AG10803 (cell line): ENCODE data around the gene FAP.

Experiments
- DNase-seq: peaks from one replicate; pipeline ENCODE4 v3.0.0; 2010; ENCODE audit warnings: low read depth
- H3K4me3 ChIP-seq: 2 replicates; pipeline ENCODE4 v1.5.1; 2011; ENCODE audit warnings: mild to moderate bottlenecking, low read length, control low read depth
- TF ChIP-seq, protein P1 (sequence below): conservative IDR thresholded peaks from 2 replicates; pipeline ENCODE4 v1.5.1; 2011; ENCODE audit warnings: mild to moderate bottlenecking, low read length, control low read depth, inconsistent platforms

The FAP gene

DNA sequence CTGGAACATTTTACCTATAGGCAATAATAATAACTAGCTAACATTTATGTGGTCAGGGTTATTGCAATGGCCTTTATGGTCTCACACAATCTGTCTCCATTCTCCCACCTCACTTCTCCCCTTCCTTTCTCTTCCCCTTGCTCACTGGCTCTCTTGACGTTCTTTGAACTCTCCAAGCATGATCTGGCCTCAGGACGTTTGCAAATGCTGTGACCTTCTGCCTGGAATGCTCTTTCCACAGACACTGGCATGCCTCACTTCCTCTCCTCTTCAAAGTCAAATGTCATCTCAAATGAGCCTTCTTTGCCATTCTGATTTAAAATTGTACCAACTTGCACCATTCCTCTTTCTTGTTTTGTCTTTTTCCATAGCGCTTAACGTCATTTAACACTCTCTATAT is 65.9 kb downstream of the FAP start:
- no peak overlapping the region for H3K4me3 ChIP-seq
- TF ChIP-seq, protein P1, sequence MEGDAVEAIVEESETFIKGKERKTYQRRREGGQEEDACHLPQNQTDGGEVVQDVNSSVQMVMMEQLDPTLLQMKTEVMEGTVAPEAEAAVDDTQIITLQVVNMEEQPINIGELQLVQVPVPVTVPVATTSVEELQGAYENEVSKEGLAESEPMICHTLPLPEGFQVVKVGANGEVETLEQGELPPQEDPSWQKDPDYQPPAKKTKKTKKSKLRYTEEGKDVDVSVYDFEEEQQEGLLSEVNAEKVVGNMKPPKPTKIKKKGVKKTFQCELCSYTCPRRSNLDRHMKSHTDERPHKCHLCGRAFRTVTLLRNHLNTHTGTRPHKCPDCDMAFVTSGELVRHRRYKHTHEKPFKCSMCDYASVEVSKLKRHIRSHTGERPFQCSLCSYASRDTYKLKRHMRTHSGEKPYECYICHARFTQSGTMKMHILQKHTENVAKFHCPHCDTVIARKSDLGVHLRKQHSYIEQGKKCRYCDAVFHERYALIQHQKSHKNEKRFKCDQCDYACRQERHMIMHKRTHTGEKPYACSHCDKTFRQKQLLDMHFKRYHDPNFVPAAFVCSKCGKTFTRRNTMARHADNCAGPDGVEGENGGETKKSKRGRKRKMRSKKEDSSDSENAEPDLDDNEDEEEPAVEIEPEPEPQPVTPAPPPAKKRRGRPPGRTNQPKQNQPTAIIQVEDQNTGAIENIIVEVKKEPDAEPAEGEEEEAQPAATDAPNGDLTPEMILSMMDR: no peak
- no peak for DNase-seq

DNA sequence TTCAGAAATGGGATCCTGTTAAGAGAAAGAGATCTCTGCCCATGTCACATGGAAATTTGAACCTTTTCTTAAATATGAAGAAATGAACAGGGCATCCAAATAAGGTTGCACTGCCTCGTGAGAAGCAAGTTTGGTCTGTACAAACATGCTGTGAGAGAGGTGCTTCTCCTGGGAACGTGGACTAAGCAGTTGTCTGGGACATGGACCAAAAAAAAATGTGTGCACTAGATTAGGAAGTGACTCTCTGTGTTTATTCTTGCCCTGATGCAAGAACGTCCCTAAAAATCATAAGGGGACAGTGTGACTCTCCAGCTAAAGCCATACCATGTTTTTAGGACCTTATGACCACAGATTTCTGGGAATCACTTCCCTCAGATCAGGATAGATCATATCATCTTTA is 67.5 kb downstream of the FAP start:
- peak; percentile 15 for DNase-seq
- TF ChIP-seq, protein P1: no peak
- H3K4me3 ChIP-seq: no peak overlapping the region

DNA sequence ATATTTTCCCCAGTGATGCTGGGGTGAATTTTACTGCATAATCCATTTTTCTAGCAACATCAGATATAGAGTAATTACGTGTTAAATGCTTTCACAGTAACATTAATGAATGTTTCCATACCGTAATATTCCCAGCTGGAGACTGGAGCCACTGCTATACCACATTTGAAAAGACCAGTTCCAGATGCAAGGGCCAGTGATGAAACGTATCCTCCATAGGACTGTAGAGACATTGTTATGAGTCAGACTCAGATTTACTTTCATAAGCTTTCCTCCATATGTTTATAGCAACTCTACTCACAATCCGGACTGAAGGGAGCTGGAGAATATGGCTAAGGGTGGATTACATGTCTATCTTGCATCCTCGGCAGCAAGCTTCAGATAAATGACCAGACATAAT is 68.5 kb downstream of the FAP start:
- TF ChIP-seq, protein P1: no peak
- no peak overlapping the region for H3K4me3 ChIP-seq
- DNase-seq: peak; percentile 14

DNA sequence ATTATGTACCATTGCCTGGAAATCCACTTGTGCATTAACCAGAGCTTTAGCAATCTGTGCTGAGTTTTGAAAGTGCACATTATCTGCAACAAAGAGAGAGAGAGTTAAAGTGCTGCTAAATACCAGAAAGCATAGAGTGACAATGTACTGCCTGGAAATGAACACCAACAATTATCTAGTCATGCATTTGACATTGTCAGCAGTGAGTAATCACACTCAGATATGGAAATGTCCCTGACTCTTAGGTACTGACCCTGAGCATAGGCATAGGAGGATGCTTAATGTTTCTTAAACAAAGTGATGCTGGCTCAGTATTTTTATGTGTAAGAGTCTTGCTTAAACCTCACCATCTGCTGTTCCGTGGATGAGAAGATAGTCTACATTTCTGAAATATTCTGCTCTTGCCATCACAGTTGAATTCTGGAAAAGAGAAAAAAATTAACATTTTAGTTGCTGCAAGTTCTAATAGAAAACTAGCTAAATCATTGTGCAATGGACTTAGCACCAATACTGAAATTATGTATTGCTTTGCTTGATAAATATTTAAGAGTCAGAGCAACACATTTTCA is 70.4 kb downstream of the FAP start:
- TF ChIP-seq, protein P1: no peak
- no peak for DNase-seq
- no peak overlapping the region for H3K4me3 ChIP-seq

DNA sequence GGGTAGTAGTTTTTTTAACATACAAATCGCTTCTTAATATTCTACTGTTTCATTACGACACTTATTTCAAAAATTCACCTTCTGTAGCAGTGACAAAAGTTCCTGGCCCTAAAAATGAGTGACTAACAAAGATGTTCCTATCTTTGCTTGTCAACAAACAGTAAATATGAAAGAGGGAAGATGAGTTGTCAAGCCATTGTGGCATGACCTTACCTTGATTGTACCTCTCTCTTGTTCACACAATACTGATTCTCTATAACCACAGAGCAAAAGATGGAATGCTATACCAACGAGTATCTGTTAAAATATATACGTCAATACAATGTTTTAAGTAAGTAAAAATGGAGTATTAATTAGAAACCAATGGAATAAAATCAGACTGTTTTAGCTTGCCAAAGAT is 76.5 kb downstream of the FAP start:
- H3K4me3 ChIP-seq: no peak overlapping the region
- TF ChIP-seq, protein P1: no peak
- DNase-seq: no peak

DNA sequence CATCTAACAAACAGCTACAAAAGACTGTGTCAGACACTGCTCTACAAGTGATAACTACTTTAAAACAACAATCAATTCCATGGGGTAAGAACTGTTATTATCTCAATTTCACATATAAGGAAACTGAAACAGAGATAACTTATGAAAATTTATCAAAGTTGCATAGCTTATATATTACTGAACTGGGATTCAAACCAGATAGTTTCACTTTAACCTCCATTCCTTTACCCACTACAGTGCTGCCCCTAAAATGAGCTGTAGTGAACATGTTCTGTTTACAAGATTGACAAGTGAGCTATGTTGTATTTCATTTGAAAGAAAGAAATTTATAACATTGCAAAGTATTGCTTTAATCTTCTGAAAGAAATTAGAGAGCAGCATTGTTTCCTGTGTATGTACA is 77.1 kb downstream of the FAP start:
- DNase-seq: no peak
- TF ChIP-seq, protein P1: no peak
- H3K4me3 ChIP-seq: no peak overlapping the region

DNA sequence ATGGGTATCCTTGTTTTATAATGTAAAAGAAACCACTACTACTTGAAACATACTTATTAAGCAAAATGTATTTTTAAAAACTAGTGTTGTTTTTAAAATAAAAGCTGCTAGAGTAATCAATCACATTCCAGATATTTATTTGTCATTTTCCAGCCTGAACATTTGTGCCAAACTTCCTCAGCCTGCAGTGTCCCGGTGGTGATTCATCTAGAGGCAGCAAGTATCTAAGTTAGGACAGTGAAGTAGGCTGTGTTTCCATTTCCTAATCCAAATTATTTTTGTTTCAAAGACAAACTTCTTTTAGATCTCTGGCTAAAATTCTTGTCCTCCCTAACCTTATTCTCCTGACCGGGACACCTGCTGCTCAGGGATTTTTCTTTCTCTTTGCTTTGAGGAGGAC is 78.4 kb downstream of the FAP start:
- peak; percentile 30 for DNase-seq
- no peak overlapping the region for H3K4me3 ChIP-seq
- TF ChIP-seq, protein P1: no peak
